GM21528 (cell line): Measurements from ENCODE around the gene SLC49A4.

Source experiments
- ATAC-seq: cut with Tn5 transposase; IDR thresholded peaks from one replicate; pipeline ENCODE4 v1.9.1; 2021; ENCODE audit warnings: mild to moderate bottlenecking, moderate library complexity; ENCODE audit not compliant: unreplicated experiment, low FRiP score

SLC49A4 gene

GRCh38 chr3:122893754-122894668 lies 99.1 kb downstream of the SLC49A4 start:
- no peak for ATAC-seq

- ATAC-seq, result no peak
Observed at GRCh38 chr3:122898298-122898697, 103.4 kb downstream of the SLC49A4 start.

GRCh38 chr3:122902326-122902725 lies 107.5 kb downstream of the SLC49A4 start:
- no peak for ATAC-seq

GRCh38 chr3:122903171-122903570 lies 108.3 kb downstream of the SLC49A4 start:
- ATAC-seq, result no peak

GRCh38 chr3:122907471-122907870 lies 112.6 kb downstream of the SLC49A4 start:
- no peak for ATAC-seq

GRCh38 chr3:122908251-122908650 lies 113.4 kb downstream of the SLC49A4 start:
- ATAC-seq, result no peak

- no peak for ATAC-seq
Observed at GRCh38 chr3:122911901-122912300, 117.0 kb downstream of the SLC49A4 start.

GRCh38 chr3:122912772-122913538 lies 118.1 kb downstream of the SLC49A4 start:
- no peak for ATAC-seq

GRCh38 chr3:122913539-122914100 lies 118.8 kb downstream of the SLC49A4 start:
- no peak for ATAC-seq

GRCh38 chr3:122915300-122916055 lies 120.6 kb downstream of the SLC49A4 start:
- ATAC-seq, result no peak

GRCh38 chr3:122916084-122916483 lies 121.2 kb downstream of the SLC49A4 start:
- no peak for ATAC-seq

- ATAC-seq, result no peak
Observed at GRCh38 chr3:122916580-122916979, 121.7 kb downstream of the SLC49A4 start.

GRCh38 chr3:122917412-122917811 lies 122.5 kb downstream of the SLC49A4 start:
- ATAC-seq, result no peak

- no peak for ATAC-seq
Observed at GRCh38 chr3:122918576-122919290, 123.9 kb downstream of the SLC49A4 start.

- ATAC-seq, result no peak
Observed at GRCh38 chr3:122919291-122919610, 124.4 kb downstream of the SLC49A4 start.

- ATAC-seq, result no peak
Observed at GRCh38 chr3:122920986-122921385, 126.1 kb downstream of the SLC49A4 start.

- no peak for ATAC-seq
Observed at GRCh38 chr3:122921791-122922651, 127.2 kb downstream of the SLC49A4 start.

- no peak for ATAC-seq
Observed at GRCh38 chr3:122923611-122924010, 128.7 kb downstream of the SLC49A4 start.

GRCh38 chr3:122924056-122924455 lies 129.2 kb downstream of the SLC49A4 start:
- ATAC-seq, result no peak
